ENCODE results near the gene NUDT21. TPM values are rescaled to one million over a fixed set of nuclear protein-coding genes. Genes with fewer than 3 reads are reported as not detected.

The NUDT21 gene
- total RNA-seq, 1 donor from 2014 or later: 80.3 TPM

DNA sequence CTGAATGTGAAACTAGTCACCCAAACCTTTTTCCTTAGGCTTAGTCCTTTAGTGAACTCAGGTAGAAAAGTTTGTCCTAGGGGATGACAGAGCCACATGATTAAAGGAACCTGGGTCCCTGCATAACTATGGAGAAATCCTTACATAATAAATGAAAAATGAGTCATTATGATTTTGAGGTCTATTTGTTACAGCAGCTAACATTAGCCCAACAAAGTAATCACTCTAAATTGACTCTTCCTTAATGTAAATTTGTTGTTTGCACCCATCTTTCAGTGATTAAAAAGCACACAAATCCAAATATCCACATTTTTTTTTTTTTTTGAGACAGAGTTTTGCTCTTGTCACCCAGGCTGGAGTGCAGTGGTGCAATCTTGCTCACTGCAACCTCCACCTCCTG lies 32.3 kb upstream of the NUDT21 start:
- H3K4me1 ChIP-seq: no peaks in the 10 kb centered on the region
- H3K36me3 ChIP-seq: peaks cover 68% of the 10 kb centered on the region
- H3K4me3 ChIP-seq: no peak overlapping the region
- ATAC-seq (no peak), DNase-seq (no peak)
- H3K27ac ChIP-seq: no peak overlapping the region
- intact Hi-C loops (cut with DNase I): no loop called here
- no peaks in the 10 kb centered on the region for H3K9me3 ChIP-seq
- no peaks in the 10 kb centered on the region for H3K27me3 ChIP-seq (ENCODE audit: low read depth)
- TF ChIP-seq, protein P1, sequence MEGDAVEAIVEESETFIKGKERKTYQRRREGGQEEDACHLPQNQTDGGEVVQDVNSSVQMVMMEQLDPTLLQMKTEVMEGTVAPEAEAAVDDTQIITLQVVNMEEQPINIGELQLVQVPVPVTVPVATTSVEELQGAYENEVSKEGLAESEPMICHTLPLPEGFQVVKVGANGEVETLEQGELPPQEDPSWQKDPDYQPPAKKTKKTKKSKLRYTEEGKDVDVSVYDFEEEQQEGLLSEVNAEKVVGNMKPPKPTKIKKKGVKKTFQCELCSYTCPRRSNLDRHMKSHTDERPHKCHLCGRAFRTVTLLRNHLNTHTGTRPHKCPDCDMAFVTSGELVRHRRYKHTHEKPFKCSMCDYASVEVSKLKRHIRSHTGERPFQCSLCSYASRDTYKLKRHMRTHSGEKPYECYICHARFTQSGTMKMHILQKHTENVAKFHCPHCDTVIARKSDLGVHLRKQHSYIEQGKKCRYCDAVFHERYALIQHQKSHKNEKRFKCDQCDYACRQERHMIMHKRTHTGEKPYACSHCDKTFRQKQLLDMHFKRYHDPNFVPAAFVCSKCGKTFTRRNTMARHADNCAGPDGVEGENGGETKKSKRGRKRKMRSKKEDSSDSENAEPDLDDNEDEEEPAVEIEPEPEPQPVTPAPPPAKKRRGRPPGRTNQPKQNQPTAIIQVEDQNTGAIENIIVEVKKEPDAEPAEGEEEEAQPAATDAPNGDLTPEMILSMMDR (IDR thresholded peaks at IDR 0.05): no peak

DNA sequence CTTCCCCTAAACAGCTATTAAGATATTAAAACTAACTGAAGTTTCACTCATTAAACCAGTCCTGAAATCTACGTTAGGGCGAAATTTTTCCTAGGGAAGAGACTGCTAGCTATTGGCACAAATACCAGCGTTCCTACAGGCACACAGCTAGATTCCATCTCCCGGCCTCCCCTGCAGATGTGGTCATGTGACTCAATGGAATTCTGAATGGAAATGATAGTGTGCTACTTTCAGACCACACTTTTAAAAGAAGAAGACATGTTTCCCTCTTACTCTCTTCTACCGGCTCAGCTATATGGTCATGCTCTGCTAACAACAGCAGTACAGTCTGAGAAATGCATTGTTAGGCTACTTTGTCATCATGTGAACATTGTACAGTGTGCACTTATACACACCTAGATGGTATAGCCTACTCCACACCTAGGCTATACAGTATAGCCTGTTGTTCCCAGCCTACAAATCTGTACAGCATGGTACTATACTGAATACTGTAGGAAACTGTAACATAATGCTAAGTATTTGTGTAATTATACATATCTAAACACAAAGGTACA lies 31.6 kb upstream of the NUDT21 start:
- Histone ChIP-seq H3K36me3 (peaks cover 75% of the 10 kb centered on the region), H3K27ac (no peak overlapping the region), H3K9me3 (no peaks in the 10 kb centered on the region), H3K4me3 (no peak overlapping the region), H3K27me3 (ENCODE audit: low read depth) (no peaks in the 10 kb centered on the region), H3K4me1 (no peaks in the 10 kb centered on the region)
- TF ChIP-seq, protein P1 (IDR thresholded peaks at IDR 0.05): no peak
- intact Hi-C loops (cut with DNase I): no loop called here
- DNase-seq (no peak), ATAC-seq (no peak)

DNA sequence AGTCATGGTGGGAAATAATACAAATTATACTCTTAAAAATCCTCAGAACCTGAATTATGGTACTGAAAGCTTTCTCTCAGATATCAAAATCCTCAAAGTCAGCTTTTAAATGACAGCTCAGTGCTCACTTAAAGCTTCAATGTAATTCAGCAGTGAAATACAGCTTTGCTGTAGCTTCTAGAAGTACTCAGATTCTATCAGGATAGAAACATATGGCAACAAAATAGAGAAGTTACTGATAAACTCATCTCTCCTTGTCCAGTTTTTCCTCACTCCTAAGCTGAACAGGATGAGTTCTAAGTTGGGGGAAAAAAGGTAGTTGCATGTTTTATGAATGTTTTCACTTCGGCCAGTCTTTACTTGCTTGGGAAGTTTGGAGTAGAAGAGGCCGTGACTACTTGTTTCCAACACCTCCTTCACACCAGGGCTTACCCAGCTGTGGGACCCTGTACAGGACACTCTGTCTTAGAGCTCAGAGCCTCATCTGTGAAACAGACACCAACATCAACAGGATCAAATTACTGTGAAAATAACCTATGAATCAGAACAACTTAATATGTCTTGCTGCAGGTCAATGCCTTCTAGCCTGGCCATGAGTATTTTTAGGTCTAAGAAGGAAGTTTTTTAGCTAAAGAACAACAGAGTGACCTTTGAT lies 30.5 kb upstream of the NUDT21 start:
- Histone ChIP-seq H3K27ac (no peak overlapping the region), H3K27me3 (ENCODE audit: low read depth) (no peaks in the 10 kb centered on the region), H3K4me1 (no peaks in the 10 kb centered on the region), H3K36me3 (peaks cover 86% of the 10 kb centered on the region), H3K9me3 (no peaks in the 10 kb centered on the region), H3K4me3 (no peak overlapping the region)
- ATAC-seq (no peak), DNase-seq (no peak)
- TF ChIP-seq, protein P1 (IDR thresholded peaks at IDR 0.05): no peak
- intact Hi-C loops (cut with DNase I): no loop called here

DNA sequence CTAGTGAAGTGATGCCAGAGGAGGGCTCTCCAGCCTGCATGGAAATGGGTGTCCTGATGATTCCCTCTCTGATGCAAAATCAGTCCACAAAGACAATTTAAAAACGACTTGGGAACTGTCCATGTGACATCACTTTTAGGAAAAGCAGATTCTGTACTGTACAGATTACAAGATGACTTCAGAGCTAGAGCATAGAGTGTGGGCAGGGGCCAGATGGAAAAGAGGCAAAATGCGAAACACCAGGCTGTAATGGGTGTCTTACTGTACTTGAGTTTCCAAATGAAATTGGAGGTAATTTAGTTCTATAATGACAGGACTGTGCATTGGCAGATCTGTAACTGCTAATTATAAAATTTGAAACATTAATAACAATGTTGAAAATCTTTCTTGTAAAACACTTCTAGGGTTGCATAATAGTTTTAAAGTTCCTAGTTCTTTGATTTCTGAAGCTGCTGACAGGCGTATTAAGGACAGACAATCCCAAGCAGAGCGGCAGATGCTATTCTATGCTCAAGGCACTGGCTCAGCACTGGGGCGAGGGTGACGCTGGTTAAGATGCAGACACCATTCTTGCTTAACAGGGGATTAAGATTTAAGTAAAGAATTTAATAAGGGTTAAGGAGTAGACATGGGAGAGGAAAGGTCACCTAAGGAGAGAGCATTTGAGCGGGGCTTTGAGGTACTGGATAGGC lies 29.8 kb upstream of the NUDT21 start:
- DNase-seq: no peak
- Histone ChIP-seq H3K4me3 (no peak overlapping the region), H3K27ac (no peak overlapping the region), H3K36me3 (peaks cover 93% of the 10 kb centered on the region), H3K4me1 (no peaks in the 10 kb centered on the region), H3K9me3 (no peaks in the 10 kb centered on the region), H3K27me3 (ENCODE audit: low read depth) (no peaks in the 10 kb centered on the region)
- TF ChIP-seq, protein P1 (IDR thresholded peaks at IDR 0.05): no peak
- no peak for ATAC-seq
- intact Hi-C loops (cut with DNase I): no loop called here

DNA sequence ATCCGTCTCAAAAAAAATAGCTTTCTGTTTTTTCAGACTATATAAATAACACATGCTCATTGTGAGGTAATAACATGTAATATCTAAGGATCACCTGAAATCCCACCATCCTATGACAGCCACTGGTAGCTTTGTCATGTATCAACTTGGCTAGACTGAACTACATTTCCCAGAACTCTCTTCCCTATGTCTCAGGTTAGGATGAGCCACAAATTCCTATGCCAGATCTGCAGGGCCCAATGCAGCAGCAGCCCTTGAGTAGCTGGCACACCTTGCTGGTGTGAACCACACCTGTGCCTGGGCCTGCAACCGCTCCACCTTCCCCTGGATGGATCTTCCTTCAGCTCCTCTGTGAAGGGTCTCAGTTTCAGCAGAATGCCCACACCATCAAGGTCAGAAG lies 28.3 kb upstream of the NUDT21 start:
- Histone ChIP-seq H3K27ac (no peak overlapping the region), H3K9me3 (no peaks in the 10 kb centered on the region), H3K4me1 (no peaks in the 10 kb centered on the region), H3K4me3 (no peak overlapping the region), H3K27me3 (ENCODE audit: low read depth) (no peaks in the 10 kb centered on the region), H3K36me3 (peaks cover 96% of the 10 kb centered on the region)
- intact Hi-C loops (cut with DNase I): no loop called here
- no peak for ATAC-seq
- TF ChIP-seq, protein P1 (IDR thresholded peaks at IDR 0.05): no peak
- no peak for DNase-seq

Measured in lower lobe of right lung (tissue), 2 donors.